CD4-positive, alpha-beta T cell (primary cell): ENCODE data around the gene PRIMA1. TPM values are rescaled to one million over a fixed set of nuclear protein-coding genes. Genes with fewer than 3 reads are reported as not detected.

Experiments used
- ATAC-seq: fragments of 200-7000 bp; cut with Tn5 transposase; one replicate; pipeline ENCODE4 v1.10.0; 2022; ENCODE audit warnings: mild to moderate bottlenecking; ENCODE audit not compliant: poor library complexity
- CTCF ChIA-PET: fragments of 350-600 bp; sonication (Branson Sonifier 250); formaldehyde crosslinking; loops from one replicate; lab custom pipeline; 2021; ENCODE audit warnings: antibody characterized with exemption, inconsistent platforms; lab: Charles Lee
- POLR2A ChIA-PET: fragments of 350-600 bp; sonication (Branson Sonifier 250); formaldehyde crosslinking; loops from one replicate; lab custom pipeline; 2021; ENCODE audit warnings: antibody characterized with exemption, inconsistent platforms; lab: Charles Lee
- DNase-seq, 14 experiments: peaks; one replicate each; pipeline ENCODE4 v3.0.0-alpha.2; 2013 to 2020; ENCODE audit warnings: mixed read lengths in 2 of 14
- H3K27ac ChIP-seq, 2 donors: one replicate each; pipeline versions ENCODE4 v1.5.1 to v1.7.0; 2013; ENCODE audit warnings: low read length in 2 of 2, low read depth in 1 of 2, mild to moderate bottlenecking in 1 of 2
- H3K27me3 ChIP-seq, 2 experiments: 1 replicate in 1 of 2; 2 replicates in 1 of 2; pipeline versions ENCODE4 v1.6.1 to v1.7.0; 2013; ENCODE audit warnings: low read length in 2 of 2, control low read depth in 1 of 2, mild to moderate bottlenecking in 1 of 2, moderate library complexity in 1 of 2; ENCODE audit not compliant: insufficient read depth in 2 of 2, control insufficient read depth in 1 of 2
- H3K36me3 ChIP-seq: one replicate; pipeline ENCODE4 v1.6.1; 2013; ENCODE audit warnings: low read length, control low read depth; ENCODE audit not compliant: insufficient read depth
- H3K4me1 ChIP-seq: one replicate; pipeline ENCODE4 v1.6.1; 2013; ENCODE audit warnings: low read length, control low read depth; ENCODE audit not compliant: insufficient read depth
- H3K4me3 ChIP-seq: one replicate; pipeline ENCODE4 v1.5.1; 2013; ENCODE audit warnings: mild to moderate bottlenecking, low read length, moderate library complexity
- H3K9me3 ChIP-seq, 2 experiments: 1 replicate in 1 of 2; 2 replicates in 1 of 2; pipeline versions ENCODE4 v1.6.1 to v1.7.0; 2013; ENCODE audit warnings: low read length in 2 of 2, mild to moderate bottlenecking in 2 of 2, control low read depth in 1 of 2, moderate library complexity in 1 of 2; ENCODE audit not compliant: control insufficient read depth in 1 of 2, insufficient read depth in 1 of 2
- H3K27ac Mint-ChIP-seq: one replicate; pipeline ENCODE4 v1.8.0; 2020; ENCODE audit warnings: mixed read lengths
- H3K27me3 Mint-ChIP-seq: one replicate; pipeline ENCODE4 v1.8.0; 2021; ENCODE audit warnings: mixed read lengths
- H3K36me3 Mint-ChIP-seq: one replicate; pipeline ENCODE4 v1.8.0; 2021; ENCODE audit warnings: low read depth, mixed read lengths
- H3K4me1 Mint-ChIP-seq: one replicate; pipeline ENCODE4 v1.8.0; 2021; ENCODE audit warnings: low read depth, mixed read lengths
- H3K4me3 Mint-ChIP-seq: one replicate; pipeline ENCODE4 v1.8.0; 2020; ENCODE audit warnings: mild to moderate bottlenecking, mixed read lengths
- H3K9me3 Mint-ChIP-seq: one replicate; pipeline ENCODE4 v1.8.0; 2020; ENCODE audit warnings: mixed read lengths
- intact Hi-C, 2 experiments: fragments of 100-400 bp; cut with DNase I in 1 of 2; cut with micrococcal nuclease in 1 of 2; formaldehyde crosslinking; loops; one replicate each; pipeline versions ENCODE4 v1.15.1 to v1.9.0; 2023 to 2025; cut with DNase I, micrococcal nuclease
- total RNA-seq, 174 experiments: library from RNA in 2 of 174; stranded (reverse) in 2 of 174; gene quantifications; one replicate each; pipeline ENCODE4 v1.2.3 and lab custom pipeline; 2021 to 2026
- TF ChIP-seq, protein P1 (sequence below): fragments of 200-600 bp; IDR thresholded peaks from one replicate; pipeline ENCODE4 v1.8.0; 2022; ENCODE audit warnings: antibody characterized with exemption, mild to moderate bottlenecking

Gene PRIMA1
- total RNA-seq, 2 experiments from 2014 or later, result not detected

DNA sequence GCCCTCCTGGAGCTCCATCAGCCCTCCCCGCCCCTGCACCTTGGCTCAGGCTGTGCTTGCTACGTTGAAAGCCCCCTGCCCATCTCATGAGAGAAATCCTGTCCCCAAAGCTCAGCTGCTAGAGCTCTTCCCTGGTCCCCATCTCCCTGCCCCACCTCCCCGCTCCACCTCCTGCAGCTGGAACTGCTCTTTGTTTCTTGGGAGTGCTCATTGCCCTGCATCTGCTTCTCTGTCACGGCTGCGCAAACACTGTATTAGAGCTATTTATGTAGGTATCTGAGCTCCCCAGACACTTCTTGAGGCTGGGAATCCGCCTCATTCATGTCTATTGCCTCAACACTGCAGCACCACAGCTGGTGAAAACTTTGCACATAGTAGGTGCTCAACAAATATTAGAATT, 32.8 kb upstream of the PRIMA1 start:
- intact Hi-C loops, result no loop called here
- H3K9me3 Mint-ChIP-seq, result no peaks in the 10 kb centered on the region
- no peak overlapping the region for H3K27ac Mint-ChIP-seq
- peaks cover 28% of the 10 kb centered on the region for H3K27me3 Mint-ChIP-seq
- Histone ChIP-seq H3K27me3 (peaks cover 5% of the 10 kb centered on the region in 2 experiments), H3K4me3 (no peak overlapping the region), H3K36me3 (no peaks in the 10 kb centered on the region), H3K27ac (no peak overlapping the region), H3K9me3 (peaks cover 0 to 17% of the 10 kb centered on the region in 2 experiments), H3K4me1 (no peaks in the 10 kb centered on the region)
- TF ChIP-seq, protein P1, sequence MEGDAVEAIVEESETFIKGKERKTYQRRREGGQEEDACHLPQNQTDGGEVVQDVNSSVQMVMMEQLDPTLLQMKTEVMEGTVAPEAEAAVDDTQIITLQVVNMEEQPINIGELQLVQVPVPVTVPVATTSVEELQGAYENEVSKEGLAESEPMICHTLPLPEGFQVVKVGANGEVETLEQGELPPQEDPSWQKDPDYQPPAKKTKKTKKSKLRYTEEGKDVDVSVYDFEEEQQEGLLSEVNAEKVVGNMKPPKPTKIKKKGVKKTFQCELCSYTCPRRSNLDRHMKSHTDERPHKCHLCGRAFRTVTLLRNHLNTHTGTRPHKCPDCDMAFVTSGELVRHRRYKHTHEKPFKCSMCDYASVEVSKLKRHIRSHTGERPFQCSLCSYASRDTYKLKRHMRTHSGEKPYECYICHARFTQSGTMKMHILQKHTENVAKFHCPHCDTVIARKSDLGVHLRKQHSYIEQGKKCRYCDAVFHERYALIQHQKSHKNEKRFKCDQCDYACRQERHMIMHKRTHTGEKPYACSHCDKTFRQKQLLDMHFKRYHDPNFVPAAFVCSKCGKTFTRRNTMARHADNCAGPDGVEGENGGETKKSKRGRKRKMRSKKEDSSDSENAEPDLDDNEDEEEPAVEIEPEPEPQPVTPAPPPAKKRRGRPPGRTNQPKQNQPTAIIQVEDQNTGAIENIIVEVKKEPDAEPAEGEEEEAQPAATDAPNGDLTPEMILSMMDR, result no peak
- CTCF ChIA-PET, result no interaction called here
- H3K4me3 Mint-ChIP-seq, result no peak overlapping the region
- POLR2A ChIA-PET, result no interaction called here
- no peaks in the 10 kb centered on the region for H3K4me1 Mint-ChIP-seq
- no peaks in the 10 kb centered on the region for H3K36me3 Mint-ChIP-seq
- ATAC-seq (no peak), DNase-seq (no peak)

DNA sequence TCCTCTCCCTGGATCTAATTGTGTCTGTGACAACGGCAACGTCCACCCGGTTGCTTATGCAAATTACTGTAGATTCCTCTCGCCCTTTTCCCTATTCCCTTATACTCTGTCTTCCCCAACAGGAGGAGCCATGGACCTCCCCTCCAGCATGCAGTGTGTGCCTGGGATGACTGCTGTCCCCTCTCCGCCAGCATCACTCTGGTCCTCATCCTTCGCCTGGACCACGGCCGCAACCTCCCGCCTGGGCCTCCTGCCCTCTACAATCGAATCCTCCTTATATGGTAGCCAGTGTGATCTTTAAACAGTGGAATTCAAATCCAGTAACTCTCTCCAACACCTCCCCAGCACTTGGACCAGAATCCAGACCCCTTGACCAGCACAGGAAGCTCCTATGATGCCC, 30.6 kb upstream of the PRIMA1 start:
- POLR2A ChIA-PET, result no interaction called here
- H3K27ac Mint-ChIP-seq, result no peak overlapping the region
- H3K4me1 Mint-ChIP-seq, result no peaks in the 10 kb centered on the region
- DNase-seq (no peak), ATAC-seq (no peak)
- CTCF ChIA-PET, result no interaction called here
- H3K9me3 Mint-ChIP-seq, result peaks cover 15% of the 10 kb centered on the region
- intact Hi-C loops, result no loop called here
- Histone ChIP-seq H3K4me1 (no peaks in the 10 kb centered on the region), H3K4me3 (no peak overlapping the region), H3K27me3 (no peaks in the 10 kb centered on the region), H3K36me3 (no peaks in the 10 kb centered on the region), H3K9me3 (peaks cover 0 to 3% of the 10 kb centered on the region in 2 experiments), H3K27ac (no peak overlapping the region)
- TF ChIP-seq, protein P1, result no peak
- H3K36me3 Mint-ChIP-seq, result no peaks in the 10 kb centered on the region
- H3K4me3 Mint-ChIP-seq, result no peak overlapping the region
- H3K27me3 Mint-ChIP-seq, result peaks cover 19% of the 10 kb centered on the region

DNA sequence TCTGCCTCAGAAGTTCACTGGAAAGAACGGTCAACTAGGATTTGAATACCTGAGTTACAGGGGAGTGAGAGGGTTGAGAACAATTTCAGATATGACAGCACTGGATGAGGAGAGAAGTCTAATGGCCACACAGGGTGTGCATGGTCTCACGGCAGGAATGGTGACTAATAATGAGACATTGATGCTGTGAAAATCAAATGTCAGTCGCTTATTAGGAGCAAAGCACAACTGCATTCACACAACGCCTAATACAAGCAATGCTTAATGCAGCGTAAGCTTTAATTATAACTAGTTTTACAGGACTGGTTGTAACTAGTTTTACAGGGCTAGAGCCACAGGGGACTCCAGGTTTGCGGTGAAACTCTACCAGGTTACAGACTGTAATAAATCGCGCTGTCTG, 23.4 kb upstream of the PRIMA1 start:
- POLR2A ChIA-PET, result no interaction called here
- H3K36me3 ChIP-seq, result no peaks in the 10 kb centered on the region
- Mint-ChIP-seq H3K9me3 (peaks cover 22% of the 10 kb centered on the region), H3K36me3 (no peaks in the 10 kb centered on the region), H3K27me3 (peaks cover 5% of the 10 kb centered on the region), H3K27ac (no peak overlapping the region), H3K4me1 (no peaks in the 10 kb centered on the region), H3K4me3 (no peak overlapping the region)
- CTCF ChIA-PET, result no interaction called here
- H3K27me3 ChIP-seq, result peaks cover 0 to 2% of the 10 kb centered on the region in 2 experiments
- H3K9me3 ChIP-seq, result peaks cover 0 to 16% of the 10 kb centered on the region in 2 experiments
- H3K27ac ChIP-seq, result no peak overlapping the region
- no peak for ATAC-seq
- no peak for DNase-seq
- no peak overlapping the region for H3K4me3 ChIP-seq
- intact Hi-C loops, result no loop called here
- TF ChIP-seq, protein P1, result no peak
- no peaks in the 10 kb centered on the region for H3K4me1 ChIP-seq
